ENCODE data around the gene DBH.

The DBH gene

DNA sequence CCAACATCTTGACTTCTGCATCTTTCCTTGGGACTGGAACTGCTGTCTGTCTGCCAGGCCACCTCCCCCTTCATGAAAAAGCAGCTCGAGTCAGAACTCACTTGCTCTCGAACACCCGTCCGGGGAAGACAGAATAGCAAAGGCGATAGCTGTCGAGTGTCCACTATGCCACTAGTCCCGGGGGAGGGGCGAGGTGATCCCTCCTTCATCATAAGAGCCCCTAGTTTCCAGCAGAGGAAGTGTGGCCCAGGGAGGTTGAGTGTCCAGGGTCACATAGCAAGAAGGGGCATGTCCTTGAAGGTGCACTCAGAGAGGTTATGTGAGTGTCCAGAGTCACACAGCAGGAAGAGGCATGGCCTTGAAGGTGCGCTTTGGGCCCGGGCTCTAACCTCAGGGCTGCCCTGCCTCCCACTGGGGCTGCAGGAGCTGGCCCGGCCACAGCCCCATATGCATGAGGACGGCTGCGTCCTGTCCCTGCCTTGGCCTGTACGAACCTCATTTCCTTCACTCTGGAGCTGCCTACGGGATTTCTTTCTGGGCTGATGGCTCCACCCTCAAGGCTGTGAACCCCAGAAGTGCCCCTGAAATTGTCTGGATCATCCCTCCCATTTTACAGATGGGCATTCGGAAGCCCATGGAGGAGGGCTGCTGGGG is 6.7 kb downstream of the DBH start:
- DNase-seq (ENCODE audit: low read depth in 1 of 2, low spot score in 1 of 2), result no peak

DNA sequence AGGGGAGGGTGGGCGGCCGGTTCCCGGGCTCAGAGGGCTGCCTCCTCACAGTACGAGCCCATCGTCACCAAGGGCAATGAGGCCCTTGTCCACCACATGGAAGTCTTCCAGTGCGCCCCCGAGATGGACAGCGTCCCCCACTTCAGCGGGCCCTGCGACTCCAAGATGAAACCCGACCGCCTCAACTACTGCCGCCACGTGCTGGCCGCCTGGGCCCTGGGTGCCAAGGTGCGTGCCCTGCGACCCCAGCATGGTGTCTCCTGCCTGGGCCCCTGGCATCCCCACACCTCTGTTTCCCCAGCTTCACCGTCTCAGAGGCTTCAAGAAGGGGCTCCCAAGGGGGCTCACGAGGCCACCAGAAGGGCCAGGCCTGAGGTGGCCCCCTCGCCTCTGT is 7.2 kb downstream of the DBH start:
- DNase-seq (ENCODE audit: low read depth in 1 of 2, low spot score in 1 of 2), result no peak

DNA sequence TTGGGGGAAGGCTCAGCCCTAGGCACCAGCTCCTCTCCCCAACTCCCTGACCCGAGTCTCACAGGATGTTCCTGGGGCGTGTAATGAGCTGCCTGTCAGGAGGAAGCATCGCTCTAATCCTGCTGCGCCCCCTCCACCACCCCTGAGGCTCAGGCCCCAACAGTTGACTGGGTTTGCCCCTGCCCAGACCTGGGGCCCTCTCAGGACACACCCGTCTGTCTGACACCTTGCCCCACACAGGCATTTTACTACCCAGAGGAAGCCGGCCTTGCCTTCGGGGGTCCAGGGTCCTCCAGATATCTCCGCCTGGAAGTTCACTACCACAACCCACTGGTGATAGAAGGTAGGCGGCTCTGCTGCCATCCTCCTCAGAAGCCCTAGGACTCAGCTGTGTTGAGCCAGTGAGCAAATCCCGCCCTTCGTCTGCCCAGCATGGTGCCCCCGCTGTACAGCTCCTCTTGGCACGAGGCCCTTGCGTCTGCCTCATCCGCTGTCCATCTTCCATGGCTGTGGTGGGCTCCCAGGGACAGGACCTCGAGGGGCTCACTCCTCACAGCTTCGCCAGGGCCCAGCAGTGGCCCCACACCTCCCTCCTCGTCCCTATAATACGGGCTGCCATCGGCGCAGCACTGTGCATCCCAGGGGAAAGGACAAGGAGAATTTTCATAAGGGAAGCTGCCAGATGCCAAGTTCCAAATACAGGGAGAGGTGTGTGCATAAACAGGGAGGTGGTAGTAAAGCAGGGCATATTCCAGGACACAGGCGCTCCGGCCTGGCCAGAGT is 8.0 kb downstream of the DBH start:
- DNase-seq (ENCODE audit: low read depth in 1 of 2, low spot score in 1 of 2), result no peak

DNA sequence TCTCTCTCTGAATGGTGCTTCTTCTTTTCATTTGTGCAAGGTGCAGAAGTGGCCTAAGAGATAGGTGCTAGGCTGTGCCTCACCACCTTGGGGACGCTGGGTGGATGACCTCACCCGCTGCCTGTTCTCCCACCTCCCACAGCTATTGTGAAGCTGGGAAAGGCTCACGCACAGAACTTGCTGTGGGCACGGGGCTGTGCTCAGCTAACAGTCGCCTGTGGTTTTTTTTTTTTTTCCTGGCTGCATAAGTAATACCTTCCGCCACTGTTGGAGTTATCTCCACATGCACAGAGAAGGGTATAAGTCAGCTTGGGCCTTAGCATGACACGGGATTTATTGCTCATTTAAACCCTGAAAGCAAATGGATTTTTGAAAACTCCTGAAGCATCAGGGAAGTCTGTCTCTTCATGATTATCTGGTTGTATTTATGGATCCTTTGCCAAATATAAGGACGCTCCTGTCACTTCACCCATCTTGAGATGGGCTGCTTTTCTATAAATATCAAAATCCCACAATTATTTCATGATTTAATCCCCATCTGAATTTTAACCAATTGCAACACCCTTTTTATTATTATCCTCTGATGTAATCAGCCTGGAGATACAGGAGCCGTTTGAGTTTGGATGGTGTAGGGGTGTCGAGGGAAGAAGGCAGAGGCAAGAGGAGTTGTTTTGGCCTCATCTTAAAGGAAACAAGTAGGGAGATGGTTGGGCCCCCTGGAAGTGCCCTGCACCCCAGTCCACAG is 9.0 kb downstream of the DBH start:
- DNase-seq (ENCODE audit: low read depth in 1 of 2, low spot score in 1 of 2), result no peak

DNA sequence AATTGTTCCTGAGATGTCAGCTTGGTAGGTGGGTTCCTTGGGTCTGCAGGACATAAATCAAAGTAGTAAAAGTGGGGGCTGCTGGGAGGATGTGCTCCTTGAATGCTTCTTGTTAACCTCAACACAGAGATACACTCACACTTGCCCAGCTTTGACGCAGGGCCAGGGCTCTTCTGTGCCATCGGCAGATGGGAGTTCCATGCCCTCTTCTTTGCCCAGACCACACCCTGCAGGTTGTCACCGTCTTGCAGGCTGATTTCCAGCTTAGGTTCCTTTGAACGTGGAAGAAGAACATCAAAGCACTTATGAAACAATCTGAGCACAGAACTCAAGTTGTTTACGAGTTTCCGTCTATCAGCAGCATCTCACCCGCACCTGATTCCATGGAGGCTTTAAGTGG is 11.0 kb downstream of the DBH start:
- no peak for DNase-seq (ENCODE audit: low read depth in 1 of 2, low spot score in 1 of 2)

DNA sequence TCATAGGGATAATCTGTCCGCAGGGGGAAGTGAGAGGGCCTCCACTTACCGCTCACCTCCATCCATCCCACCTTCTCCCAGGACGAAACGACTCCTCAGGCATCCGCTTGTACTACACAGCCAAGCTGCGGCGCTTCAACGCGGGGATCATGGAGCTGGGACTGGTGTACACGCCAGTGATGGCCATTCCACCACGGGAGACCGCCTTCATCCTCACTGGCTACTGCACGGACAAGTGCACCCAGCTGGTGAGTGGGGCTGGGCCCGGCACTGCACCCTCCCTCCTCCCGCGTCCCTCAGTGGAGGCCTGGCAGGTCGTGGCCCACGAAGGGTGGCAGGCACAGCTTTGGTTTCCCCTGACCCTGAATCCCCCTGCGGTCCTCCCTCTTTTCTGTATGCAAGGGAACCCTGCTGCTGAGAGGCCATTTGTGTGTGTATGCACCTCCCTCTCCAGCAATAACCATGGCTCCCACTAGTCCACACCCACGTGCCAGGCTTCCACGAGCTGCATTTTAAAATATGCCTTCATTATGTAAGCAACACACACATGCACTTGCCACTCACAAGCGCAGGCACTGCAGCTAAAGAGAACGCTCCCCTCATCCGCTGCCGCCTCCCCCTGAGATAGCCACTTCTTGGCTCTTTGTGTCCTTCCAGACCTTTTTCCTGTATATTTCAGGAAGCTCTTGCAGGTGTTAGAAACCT is 11.8 kb downstream of the DBH start:
- DNase-seq (ENCODE audit: low read depth in 1 of 2, low spot score in 1 of 2), result no peak

DNA sequence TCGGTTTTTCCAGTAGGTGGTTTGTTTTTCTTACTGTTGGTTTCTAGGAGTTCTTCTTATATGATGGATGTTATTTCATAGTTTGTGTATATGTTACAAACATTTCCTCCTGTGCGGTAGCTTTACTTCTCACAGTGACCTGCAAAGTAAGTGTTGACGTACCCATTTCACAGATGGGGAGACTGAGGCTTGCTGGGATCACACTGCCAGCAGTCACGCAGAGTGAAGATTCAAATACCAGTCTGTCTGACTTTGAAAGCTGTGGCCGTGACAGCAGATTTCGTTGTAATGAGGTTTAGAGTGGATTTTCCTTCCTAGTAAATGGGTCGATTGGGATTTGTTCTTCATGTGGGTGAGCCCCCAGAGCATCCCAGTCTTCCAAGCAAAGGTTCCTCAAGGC is 13.0 kb downstream of the DBH start:
- no peak for DNase-seq (ENCODE audit: low read depth in 1 of 2, low spot score in 1 of 2)

DNA sequence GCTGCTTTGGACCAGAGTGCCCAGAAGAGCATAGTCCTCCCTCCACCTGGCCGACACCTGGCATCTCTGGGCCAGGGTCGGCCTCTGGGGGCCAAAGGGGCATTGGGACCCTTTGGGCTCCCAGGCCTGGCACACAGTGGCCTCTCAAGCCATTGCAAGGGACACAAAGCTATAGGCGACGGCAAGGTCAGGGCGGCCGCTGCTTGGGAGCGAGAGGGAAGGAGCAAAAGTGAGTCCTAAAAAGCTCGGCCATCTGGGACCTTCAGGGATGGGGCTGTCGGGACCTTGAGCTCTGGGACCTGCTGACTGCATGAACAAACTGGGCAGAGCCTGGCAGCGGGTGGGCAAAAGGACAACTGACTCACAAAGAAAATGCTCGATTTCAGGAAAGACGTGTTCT is 13.9 kb downstream of the DBH start:
- DNase-seq (ENCODE audit: low read depth in 1 of 2, low spot score in 1 of 2), result no peak

DNA sequence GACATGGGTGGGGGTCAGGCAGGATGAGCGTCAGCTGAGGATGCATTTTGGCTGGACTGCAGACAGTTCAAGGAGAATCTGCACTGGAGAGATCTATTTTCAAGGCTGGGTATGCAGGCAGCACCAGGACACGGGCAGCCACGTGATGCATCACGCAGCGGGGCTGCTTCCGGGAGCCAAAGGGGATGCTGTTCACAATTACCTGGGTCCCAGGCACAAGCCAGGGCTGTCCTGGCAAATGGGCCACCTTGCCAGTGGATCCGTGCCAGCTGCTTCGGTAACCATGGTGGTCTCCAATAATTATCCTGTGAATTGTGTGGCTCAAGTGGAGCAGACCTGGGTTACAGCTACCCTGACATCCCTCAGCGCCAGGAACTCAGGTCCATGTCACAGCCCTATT is 17.5 kb downstream of the DBH start:
- DNase-seq (ENCODE audit: low read depth in 1 of 2, low spot score in 1 of 2), result no peak

DNA sequence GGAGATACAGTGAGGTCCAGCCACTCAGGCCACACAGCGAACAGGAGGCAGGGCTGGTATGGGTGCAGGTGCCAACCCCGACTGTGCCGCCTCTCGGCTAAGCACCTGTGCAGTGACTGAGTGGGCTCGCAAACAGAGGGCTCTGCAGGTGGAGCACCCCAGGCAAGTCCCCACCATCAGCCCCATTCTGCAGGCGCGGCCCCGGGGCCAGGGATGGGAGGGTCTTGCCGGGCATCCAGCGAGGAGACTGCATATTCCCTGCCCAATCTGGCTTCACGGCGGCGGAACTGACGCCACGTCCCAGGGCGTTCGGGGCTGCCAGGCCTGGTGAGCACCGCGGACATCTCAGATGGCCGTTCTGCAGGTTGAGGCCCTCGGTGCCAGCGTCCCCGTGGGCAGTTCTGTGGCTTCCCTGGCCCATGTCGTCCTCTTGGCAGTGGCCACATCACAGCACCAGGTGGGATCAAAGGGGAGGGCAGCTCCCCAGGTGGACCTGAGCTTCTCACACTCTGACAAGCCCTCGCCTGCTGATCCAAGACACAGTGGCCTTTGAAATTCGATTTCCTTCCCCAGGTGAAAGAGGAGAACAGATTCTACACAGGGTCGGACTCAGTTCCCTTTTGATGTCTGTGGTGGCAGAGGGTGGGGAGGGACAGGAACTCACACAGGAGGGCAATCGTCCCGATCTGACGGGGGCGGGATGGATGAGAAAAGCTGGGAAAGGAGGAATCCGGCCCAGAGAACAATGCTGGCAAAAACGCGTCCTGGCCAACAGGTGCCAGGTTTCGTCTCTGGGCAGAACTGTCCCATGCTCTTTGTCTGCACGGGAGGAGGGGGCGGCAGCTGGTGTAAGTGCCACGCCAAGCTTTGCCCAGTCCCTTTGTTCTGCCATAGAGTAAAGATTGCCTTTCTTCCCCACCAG is 18.8 kb downstream of the DBH start:
- no peak for DNase-seq (ENCODE audit: low read depth in 1 of 2, low spot score in 1 of 2)

DNA sequence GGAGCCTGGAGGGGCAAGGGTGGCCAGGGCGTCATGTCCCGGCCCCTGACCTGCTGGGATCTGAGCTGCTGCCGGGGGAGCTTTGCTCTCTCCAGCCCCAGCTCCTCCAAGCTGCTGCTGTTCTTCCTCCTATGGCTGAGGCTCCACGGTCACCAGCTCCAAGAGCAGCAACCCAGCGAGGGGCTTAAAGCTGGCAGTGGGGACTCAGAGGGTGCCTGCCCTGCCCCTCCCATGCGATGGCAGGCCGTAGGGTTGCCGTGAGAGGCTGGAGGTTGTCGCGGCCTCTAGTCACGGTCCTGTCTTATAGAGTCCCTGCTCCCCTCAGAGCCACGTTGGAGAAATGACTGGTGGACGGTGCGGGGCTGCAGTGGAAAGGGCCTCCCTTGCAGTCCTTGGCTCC is 19.5 kb downstream of the DBH start:
- no peak for DNase-seq (ENCODE audit: low read depth in 1 of 2, low spot score in 1 of 2)

DNA sequence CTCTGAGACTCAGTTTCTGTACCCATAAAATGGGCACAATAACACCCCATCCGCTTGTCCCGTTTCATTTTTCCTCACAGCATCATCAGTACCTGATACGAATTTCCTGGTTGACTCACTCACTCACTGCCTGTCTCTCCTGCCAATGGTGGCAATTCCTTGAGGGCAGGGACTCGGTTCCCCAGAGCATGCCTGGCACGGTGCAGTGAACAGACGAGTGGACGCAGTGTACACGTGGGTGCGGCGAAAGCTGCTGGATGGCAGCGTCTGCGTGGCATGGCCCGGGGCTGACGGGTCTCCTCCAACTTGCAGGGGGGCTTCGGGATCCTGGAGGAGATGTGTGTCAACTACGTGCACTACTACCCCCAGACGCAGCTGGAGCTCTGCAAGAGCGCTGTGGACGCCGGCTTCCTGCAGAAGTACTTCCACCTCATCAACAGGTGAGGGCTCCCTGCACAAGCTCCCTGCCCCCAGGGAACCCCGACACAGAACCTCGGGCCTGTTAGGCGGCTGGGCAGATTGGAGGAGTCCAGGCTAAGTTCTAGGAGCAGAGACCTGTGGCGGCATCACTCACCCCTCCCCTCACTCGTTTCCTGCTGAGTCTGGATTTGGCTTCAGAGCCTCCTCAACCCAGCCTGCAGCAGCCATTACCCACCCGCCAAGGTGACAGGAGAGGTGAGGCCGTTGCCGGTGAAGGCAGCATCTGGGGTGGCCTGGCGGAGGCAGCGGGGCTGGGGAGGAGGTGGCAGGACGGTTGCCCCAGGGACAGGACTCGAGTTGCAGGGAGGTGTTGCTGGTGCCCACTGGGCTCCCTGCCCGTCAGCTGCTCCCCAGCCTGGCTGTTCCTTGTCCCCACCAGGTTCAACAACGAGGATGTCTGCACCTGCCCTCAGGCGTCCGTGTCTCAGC is 20.3 kb downstream of the DBH start:
- peak; percentile 16 to 31 for DNase-seq (ENCODE audit: low read depth in 1 of 2, low spot score in 1 of 2)

DNA sequence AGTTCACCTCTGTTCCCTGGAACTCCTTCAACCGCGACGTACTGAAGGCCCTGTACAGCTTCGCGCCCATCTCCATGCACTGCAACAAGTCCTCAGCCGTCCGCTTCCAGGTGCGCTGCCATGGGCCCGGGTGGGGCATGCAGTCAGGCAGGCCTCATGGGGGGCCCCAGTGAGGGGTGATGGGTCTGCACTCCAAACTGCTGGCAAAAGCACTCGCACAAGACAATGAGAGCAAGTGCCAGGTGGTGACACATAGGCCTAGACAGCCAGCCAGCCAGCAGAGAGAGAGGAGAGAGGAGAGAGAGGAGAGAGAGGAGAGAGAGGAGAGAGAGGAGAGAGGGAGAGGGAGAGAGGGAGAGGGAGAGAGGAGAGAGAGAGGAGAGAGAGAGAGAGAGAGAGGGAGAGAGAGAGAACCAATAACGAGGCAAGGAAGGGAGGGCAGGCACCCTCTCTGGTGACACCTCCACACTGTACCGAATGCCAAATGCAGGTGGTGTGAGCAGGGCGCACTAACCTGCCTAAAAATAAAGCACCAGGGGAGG is 21.0 kb downstream of the DBH start:
- no peak for DNase-seq (ENCODE audit: low read depth in 1 of 2, low spot score in 1 of 2)

DNA sequence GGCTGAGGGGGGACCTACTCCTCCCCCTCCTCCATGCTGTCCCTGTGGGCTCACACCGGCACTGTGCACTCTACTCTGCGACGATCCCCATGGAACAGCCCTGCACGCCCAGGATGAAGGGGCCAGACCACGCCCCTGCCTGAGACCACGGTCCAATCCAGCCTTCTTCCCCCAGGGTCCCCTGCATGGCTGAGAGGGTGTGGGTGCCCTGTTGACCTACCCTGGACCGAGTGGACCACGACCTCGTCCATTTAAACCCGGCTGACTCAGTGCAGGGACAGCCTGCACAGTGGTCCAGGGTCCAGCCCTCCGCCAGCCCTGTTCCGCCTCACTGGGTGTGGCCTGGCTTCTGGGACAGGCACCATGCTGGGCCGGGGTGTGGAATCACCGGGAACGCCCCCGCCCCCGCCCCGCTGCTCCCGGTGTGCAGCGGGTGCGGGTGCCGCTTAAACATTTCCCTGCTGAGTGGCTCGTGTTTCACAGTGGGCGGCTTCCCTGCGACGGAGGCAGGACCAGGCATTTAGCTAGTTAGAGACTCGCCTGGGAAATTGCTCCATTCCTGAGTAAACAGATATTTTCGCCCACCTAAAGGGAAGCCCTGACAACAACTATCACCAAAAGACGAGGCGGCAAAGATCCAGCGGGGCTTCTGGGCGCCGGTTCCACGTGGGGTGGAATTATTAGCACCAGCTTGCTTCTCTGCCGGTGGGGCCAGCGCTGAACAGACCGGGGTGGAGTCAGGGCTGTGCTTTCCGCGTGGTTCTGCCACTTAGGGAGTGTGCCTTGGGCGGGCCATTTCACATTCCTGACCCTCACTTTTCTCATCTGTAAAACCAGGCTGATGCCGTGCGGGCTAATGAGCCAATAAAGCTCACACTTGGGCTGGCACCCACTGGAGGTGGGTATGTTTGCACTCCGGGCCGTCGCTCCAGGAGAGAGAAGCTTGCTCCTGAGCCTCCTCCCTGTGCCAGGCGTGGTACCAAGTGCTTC is 22.6 kb downstream of the DBH start:
- DNase-seq (ENCODE audit: low read depth in 1 of 2, low spot score in 1 of 2), result no peak

DNA sequence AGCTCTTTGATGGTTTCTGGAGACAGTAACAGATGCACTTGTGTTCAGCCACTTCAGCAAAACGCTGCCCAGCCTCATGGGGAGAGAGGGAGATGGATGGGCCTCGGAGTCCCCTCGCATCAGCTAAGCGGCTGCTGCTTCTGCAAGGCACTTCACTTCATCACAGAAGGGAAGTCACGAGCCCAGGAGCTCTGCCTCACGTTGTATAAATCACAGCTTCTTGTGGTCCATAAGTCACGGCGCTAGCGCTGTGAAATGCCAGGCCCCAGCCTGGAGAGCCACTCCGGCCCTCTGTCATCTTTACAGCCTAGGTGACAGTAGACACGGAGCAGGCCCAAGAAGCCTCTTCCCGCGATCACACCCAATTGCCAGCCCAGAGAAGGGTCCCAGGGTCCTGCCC is 23.4 kb downstream of the DBH start:
- no peak for DNase-seq (ENCODE audit: low read depth in 1 of 2, low spot score in 1 of 2)

DNA sequence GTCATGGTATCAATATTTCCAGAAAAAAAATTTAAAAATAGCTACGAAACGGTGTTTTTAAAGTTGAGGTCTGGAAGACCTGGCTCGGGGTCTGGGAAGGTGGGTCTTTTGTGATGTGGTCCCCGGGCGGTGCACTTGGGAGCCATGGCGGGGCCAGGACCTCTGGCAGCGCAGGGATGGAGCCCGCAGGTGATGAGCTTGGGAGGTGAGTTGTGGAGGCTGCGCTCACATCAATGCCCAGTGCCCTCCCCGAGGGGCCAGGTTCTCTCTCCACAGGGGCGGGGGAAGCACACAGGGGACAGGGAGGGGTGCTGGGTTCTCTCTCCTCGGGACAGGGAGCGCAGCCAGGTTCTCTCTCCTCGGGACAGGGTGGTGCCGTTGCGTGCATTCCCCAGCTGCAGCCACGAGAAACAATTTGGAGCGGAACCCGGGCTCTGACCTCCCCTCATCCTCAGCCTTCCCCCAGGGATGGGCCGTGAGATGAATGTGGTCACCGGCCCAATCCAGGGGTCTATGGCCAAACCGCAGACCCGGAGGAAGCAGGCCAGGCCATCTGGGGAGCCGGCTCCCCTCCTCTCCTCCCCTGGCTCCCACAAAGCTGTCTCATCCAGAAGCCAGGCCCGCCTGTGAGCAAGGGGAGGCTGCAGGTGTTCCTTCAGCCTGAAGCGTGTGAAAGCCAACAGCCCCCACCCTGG is 25.8 kb downstream of the DBH start:
- no peak for DNase-seq (ENCODE audit: low read depth in 1 of 2, low spot score in 1 of 2)
